SIG-M5 (cell line): ENCODE results near the gene TRIOBP.
"Not testable (repeated sequence)": the region's sequence is repeated elsewhere in the genome, so short reads cannot be mapped to it uniquely, and the experiment has no call there.

Source experiments
- DNase-seq: peaks from one replicate; lab custom pipeline; 2025; lab: John Stamatoyannopoulos, UW

Gene TRIOBP

DNA sequence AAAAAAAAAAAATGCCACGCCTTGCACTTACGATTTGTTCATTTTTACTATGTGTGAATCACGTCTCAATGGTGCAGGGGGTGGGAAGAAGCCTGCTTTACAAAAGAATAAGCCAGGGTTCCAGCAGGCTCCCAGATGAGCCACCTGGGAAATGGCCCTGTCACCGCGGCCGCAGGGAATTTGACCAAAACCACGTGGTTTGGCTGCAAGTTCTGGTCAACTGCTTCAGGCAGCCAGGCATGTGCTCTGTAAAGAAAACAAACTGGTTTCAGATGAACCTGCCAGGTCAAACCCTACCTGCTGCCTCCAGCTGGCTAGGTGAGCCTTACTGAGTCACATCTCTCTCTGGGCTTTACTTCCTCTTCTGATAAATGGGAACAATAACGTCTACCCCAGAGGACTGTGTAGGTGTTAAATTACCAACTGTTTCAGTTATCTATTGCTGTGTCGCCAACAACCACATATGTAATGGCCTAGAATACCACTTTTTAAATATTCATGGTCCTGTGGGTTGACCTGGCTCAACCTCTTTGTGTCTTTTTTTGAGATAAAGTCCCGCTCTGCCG is 80.4 kb downstream of the TRIOBP start:
- DNase-seq = no peak

DNA sequence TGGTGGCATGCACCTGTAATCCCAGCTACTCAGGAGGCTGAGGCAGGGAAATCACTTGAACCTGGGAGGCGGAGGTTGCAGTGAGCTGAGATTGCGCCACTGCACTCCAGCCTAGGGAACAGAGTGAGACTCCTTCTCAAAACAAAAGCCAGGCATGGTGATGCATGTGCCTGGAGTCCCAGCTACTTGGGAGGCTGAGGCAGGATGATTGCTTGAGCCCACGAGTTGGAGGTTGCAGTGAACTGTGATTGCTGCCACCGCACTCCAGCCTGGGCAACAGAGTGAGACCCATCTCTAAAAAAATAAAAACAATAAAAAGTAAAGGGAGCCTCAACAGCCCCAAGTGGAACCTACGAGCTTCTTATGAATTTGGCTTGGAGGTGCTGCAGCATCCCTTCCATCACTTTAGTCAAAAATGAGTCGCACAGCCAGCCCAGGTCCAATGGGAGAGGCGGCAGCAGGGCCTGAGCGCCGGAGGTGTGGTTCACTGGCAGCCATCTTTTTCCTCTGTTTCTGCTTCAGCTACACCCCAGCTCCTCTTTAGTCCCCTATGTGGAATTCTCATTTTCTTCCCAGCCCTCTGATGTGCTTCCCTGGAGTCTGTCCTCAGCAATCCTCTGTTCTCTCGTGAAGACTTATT is 81.6 kb downstream of the TRIOBP start:
- no peak for DNase-seq

DNA sequence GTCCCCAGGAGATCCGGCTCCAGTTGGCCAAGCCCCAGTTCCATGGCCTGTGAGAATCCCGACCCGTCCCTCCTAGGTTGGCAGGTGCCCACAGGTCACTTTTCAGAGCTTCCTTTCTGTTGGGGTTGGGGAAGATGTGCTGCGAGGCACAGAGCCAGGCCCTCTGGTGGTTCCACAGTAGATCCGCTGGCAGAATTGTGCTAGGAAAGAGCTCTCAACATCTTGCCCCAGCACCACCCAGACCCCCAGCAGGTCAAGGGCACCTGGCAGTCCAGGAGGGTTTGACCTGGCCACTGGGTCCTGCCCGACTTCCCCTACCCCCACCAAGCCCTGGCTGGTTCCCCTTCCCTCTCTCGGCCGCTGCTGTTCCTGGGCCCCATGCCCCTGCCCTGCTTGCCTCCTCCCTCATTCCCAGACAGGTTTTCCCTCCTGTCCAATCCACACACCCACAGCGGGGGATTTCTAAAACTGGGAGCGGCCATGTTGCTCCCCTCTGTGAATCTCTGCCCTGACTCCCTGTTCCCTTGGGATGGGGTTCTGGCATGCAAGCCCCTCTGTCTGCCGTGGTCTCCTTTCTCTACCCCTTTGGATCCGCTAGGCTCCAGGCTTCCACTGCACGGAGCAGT is 84.7 kb downstream of the TRIOBP start:
- no peak for DNase-seq

DNA sequence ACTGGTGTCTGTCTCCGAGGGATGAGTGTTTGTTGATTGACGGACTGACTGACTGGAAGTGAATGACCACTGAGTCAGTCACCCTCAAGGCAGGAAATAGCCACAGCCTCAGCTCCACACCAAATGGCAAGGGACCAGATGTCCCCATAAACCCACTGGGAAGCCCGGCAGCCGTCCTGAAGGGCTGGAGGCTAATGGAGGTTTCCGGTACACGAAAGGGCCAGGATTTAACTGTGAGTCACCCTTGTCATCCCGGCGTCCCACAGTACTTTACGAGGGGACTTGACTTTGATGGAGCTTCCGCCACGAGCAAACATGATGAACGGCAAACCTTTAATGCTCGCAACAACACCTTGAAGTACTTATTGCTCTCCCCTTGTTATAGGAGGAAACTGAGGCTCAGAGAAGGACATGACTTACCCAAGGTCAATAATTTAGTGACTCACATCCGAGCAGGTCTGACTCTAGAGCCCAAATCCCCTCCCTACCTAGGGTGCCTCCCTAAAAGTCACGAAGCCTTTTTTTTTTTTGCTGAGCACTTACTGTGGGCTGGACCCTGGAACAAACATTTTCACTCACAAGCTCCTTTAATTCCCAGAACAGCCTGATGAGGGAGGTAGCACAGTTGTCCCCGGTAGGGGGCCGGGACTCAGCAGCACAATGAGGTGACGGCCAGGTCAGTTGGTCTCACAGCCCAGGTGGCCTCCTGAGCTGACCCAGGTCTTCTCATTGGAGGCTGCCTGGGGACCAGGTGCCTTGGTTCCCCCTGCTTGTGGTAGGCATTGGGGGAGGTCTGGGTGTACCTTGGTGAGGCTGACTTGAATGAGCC is 85.7 kb downstream of the TRIOBP start:
- DNase-seq = no peak

DNA sequence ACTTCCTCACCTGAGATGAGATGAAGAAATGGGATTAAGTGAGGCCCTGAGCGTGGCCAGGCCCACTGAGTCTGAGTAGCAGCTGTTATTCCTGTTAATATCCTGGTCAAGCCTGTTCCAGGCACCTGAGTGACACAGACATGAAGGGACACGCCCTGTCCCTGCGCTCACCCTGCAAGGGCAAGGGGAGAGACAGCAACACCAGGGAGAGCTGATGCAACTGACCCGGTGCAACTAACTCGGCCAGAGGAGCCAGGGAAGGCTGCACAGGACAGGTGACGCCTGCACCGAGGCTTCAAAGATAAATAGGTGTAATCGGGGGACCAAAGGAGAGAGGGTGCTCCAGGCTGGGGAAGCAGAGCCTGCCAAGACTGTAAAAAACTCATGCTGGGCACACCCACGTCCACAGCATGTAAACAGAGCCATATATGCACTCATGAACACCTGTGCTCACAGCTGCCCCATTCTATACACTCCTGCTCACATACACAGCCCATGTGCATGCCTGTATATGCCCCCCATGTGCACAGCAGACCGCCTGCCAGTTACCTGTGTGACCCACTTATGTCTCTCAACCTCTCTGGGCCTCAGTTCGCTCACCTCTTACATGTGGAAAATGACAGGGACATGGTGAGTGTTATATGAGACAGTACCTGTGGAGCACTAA is 88.1 kb downstream of the TRIOBP start:
- DNase-seq = no peak

DNA sequence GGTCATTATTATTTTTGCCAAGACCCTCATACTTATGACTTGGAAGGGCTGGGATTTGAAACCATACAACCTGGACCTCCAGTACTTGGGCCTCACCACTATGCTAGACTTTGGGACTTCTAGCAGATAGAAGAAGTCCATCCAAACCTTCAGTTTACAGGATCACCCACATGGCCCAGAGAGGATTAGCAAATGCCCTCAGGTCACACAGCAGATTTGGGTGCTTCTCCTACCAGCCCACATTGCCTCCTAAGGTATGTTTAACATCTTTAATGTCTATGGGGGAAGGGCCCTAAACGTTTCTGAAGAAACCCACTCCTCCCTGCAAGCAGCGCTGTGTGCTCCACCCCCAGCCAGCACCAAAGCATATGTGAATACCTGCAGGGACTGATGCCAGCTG is 93.4 kb downstream of the TRIOBP start:
- no peak for DNase-seq

DNA sequence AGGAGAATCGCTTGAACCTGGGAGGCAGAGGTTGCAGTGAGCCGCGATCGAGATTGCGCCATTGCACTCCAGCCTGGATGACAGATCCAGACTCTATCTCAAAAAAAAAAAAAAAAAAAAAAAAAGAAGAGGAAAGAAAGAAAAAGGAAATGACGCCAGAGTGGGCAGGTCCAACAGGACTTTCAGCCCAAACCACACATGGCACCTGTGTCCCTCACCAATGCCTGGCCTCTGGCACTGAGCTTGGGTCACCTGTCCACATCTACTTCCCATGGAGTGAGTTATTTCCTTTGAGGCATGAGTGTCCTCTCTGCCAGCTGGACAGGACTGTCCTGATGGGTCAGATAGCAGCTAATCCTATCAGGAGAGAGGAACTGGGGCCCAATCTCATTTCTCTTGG is 95.6 kb downstream of the TRIOBP start:
- no peak for DNase-seq

DNA sequence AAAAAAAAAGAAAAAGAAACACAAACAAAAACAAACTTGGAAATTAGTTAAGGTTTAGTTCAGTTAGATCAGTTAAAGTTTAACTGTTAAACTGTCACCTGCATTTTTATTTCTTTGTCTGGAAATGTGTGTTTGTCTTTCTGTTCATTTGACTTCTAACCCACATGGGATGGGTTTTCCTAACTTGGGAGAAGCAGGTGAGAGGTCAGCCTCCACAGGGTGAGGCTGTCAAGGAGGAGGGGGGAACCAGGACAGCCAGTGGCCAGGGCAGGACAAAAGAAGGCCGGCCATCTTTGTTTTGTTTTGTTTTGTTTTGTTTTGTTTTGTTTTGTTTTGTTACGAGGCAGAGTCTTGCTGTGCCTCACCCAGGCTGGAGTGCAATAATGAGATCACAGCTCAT is 97.5 kb downstream of the TRIOBP start:
- no peak for DNase-seq

DNA sequence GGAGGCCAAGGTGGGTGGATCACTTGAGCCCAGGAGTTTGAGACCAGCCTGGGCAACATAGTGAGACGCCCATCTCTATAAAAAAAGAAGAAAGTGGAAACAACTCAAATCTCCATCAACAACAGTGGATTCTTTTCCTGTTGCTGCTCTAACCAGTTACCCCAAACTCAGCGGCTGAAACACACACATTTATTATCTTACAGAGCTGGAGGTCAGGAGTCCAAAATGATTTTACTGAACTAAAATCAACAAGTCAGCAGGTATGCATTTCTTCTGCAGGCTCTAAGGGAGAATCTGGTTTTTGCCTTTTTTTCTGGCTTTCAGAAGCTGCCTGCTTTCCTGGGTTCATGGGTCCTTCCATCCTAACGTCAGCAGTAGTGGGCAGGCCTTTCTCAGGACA is 99.2 kb downstream of the TRIOBP start:
- no peak for DNase-seq

DNA sequence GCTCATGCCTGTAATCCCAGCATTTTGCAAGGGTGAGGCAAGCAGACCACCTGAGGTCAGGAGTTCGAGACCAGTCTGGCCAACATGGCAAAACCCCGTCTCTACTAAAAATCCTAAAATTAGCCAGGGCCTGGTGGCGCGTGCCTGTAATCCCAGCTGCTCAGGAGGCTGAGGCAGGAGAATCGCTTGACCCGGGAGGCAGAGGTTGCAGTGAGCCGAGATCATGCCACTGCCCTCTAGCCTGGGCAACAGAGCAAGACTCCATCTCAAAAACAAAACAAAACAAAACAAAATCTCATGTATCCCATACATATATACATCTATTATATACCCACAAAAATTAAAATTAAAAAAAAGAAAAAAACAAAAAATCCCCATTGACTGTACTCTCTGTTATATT is 100.4 kb downstream of the TRIOBP start:
- not testable (repeated sequence) for DNase-seq

DNA sequence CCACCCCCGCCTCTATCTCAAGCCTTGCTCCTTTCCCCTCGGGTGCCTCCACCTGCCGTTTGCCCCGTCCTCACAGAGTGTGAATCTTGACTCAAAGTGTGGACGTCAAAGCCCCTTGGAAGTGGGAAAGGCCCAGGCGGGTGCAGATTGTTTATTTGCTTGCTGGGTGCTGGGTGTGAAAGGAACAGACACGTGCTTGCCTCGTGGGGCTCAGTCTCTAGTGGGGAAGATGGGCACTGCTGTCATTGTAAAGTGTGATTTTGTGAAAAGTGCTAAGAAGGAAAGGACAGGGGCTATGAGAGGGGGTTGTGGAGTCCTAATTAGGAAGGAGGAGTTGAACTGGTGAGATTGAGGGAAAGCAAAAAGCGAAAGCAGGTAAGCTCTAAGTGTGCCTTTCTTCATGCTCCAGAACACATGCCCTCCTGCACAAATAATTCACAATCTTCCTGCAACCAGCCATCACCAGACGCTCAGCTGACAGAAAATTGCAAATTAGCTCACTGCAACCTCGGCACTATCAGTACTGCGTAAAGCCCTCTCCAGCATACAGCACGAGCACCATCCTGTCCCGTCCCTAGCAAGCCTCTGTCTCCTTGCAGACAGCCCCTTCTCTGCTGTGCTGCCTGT is 101.1 kb downstream of the TRIOBP start:
- no peak for DNase-seq

DNA sequence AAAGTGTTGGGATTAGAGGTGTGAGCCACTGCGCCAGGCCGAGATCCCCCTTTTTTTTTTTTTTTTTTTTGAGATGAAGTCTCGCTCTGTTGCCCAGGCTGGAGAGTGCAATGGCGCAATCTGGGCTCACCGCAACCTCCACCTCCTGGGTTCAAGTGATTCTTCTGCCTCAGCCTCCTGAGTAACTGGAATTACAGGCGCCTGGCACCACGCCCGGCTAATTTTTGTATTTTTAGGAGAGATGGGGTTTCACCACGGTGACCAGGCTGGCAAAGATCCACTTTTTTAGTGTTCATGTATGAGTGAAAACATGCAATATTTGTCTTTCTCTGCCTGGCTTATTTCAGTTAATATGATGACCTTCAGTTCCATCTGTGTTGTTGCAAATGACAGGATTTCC is 103.1 kb downstream of the TRIOBP start:
- DNase-seq = not testable (repeated sequence)

DNA sequence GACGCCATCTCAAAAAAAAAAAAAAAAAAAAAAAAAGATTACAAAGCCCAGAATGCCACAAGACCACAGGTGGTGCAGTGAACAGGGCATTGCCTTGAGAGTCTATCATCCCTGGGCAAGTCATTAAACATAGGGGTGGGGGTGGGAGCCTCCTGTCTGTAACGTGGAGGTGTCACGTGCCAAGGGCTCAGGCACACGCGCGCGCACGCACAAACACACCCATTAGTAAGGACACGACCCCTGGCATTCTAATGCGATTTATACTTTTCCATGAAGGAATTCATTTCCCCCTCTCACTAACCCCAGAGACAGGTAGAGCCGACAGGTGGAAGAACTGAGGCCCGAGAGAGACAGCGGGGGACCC is 105.1 kb downstream of the TRIOBP start:
- no peak for DNase-seq

DNA sequence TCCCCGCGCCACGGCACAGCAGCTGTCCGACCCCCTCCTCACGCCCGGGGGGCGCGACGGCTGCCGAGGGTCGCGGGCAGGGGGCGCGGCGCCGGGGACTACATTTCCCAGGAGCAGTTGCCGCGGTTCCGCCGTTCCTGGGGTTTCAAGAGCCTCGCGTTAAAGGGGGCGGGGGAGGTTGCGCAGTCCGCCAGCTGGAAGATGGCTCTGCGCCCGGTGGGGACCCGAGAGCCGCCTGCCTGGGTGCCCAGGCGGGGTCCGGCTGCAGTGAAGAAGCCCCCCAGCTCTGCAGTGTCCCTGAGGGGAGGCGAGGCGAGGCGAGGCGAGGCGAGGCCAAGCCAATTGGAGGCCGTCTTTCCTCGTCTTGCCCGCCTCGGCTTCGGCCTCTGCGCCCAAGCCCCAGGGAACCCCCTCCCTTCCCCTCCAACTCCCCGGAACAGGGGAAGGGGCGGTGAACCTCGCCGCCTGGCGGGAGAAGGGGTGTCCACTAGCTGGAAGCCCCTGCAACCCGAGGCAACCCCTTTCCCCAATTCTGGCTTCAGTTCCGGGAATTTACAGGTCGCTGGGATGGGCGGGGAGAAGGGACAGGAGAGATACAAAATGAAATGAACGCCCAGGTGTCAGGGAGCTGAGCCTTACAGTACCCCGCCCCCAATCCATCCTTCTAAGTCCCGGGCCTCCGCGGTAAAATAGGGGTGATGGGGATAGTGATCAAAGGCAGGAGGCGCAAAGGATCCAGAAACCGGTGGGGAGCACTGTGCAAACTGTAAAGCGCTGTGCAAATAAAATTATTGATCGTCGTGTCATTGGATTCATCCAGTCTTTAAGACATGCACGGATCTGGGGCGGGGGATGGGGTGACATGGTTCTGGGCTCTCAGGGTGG is 105.7 kb downstream of the TRIOBP start:
- DNase-seq = no peak

DNA sequence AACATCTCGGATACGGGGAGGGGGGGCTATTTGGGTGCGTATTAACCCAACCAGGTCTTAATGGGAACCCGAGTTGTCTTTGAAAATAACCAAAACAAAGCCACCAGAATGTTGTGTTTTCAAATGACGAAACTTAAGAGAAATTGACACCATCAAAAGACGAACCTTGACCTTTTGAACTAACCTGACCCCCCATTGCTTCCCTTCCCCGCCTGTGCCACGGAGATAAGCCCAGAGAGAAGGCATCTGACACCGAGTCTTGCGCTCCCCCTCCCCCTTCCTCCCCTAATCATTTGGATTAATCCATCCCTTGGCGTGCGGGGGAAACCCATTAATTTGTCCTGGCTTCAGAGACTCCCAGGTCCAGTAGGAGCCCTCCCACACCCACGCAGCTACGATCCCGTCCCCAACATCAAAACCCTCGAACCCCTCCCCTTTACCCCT is 106.4 kb downstream of the TRIOBP start:
- DNase-seq = no peak

DNA sequence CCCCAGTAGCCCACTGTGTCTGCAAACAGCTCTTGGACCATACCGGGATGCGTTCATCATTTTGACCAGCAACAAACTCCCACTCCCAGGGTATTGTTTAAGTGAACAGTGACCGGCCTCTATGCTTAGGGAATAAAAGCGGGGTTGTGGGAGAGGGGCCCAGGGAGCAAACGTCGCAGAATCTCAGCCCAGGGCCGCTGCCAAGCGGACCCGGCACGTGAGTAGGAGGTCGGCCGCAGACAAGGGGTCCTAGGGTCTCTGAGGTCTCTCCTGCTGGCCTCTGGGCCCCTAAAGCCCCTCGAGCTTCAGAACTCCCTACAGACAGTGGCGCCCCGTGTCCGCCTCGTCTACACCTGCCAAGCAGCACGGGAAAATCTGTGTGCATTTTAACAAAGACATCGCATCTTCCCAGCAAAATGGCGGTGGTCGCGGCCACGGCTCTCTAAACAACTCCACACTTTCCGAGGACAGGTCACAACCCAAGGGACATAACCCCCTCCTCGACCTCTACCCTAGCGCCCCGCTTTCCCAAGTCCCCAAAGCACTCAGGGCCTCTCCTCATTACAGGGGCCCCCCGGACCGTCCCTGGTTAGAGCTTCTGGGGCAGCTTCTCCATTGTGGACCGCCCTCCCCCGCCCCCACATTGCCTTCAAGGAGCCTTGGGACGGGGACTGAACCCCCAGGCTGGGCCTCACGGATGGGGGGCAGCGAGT is 106.9 kb downstream of the TRIOBP start:
- DNase-seq = no peak

DNA sequence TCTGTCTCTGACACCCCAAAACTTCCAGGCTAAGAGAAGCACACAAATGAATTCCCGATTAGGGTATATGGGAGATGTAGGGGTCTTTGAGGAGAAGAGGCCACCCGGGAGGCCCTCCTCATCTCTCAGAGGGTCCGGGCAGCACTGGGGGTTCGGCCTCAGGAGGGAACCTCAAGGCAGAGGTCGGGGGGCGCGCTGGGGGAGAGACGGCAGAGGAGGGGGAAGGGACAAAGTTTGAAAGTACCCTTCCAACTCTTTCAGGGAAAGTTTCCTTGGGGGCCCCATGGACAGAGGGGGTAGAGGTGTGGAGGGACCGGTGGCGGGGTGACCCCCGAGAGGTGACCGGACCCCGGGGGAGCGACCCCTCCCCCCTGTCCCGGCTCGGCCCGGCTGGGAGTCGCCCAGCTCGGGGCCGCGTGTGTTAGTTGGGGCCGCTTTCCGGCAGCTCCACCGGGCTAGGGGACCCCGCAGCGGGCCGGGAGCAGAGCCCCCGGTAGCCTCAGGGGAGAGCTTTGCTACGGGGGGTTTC is 107.6 kb downstream of the TRIOBP start:
- no peak for DNase-seq

DNA sequence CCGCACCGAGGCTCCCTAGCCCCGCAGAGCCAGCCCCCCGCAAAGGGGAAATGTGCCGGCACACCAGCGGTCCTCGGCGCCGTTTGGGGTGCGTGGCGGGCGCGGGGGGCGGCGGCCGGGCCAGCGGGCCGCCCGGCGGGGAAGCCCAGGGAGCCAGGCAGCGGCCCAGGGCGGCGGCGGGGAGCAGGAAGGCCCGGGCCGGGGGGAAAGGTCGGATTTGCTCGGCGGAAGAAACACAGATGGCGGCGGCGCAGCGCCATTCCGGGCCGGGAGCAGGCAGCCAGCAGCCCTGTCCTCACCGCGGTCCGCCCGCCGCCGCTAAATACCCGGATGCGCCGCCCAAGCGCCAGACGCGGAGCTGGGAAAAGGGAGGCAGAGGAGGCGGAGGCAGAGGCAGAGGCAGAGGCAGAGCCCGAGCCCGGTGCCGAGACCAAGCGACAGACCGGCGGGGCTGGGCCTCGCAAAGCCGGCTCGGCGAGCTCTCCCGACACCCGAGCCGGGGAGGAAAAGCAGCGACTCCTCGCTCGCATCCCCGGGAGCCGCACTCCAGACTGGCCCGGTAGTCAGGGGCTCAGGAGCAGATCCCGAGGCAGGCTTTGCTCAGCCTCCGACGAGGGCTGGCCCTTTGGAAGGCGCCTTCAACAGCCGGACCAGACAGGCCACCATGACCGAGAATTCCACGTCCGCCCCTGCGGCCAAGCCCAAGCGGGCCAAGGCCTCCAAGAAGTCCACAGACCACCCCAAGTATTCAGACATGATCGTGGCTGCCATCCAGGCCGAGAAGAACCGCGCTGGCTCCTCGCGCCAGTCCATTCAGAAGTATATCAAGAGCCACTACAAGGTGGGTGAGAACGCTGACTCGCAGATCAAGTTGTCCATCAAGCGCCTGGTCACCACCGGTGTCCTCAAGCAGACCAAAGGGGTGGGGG is 108.3 kb downstream of the TRIOBP start:
- no peak for DNase-seq

DNA sequence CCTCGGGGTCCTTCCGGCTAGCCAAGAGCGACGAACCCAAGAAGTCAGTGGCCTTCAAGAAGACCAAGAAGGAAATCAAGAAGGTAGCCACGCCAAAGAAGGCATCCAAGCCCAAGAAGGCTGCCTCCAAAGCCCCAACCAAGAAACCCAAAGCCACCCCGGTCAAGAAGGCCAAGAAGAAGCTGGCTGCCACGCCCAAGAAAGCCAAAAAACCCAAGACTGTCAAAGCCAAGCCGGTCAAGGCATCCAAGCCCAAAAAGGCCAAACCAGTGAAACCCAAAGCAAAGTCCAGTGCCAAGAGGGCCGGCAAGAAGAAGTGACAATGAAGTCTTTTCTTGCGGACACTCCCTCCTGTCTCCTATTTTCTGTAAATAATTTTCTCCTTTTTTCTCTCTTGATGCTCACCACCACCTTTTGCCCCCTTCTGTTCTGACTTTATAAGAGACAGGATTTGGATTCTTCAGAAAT is 109.0 kb downstream of the TRIOBP start:
- DNase-seq = no peak
